Activated CD4-positive, alpha-beta memory T cell treated with anti-CD3 and anti-CD28 coated beads for 36 hours (primary cell): ENCODE data around the gene MRM2. TPM values are rescaled to one million over a fixed set of nuclear protein-coding genes. Genes with fewer than 3 reads are reported as not detected.

Experiments used
- CTCF ChIA-PET: fragments of 350-600 bp; sonication (Branson Sonifier 250); formaldehyde crosslinking; loops from one replicate; lab custom pipeline; 2021; ENCODE audit warnings: antibody characterized with exemption, inconsistent platforms; lab: Charles Lee
- POLR2A ChIA-PET: fragments of 350-600 bp; sonication (Branson Sonifier 250); formaldehyde crosslinking; loops from one replicate; lab custom pipeline; 2021; ENCODE audit warnings: antibody characterized with exemption; lab: Charles Lee
- DNase-seq: peaks from one replicate; pipeline ENCODE4 v3.0.0-alpha.2; 2020
- H3K27ac Mint-ChIP-seq: one replicate; pipeline ENCODE4 v1.8.0; 2021; ENCODE audit warnings: mixed read lengths
- H3K27me3 Mint-ChIP-seq: one replicate; pipeline ENCODE4 v1.8.0; 2021; ENCODE audit warnings: mixed read lengths
- H3K36me3 Mint-ChIP-seq: one replicate; pipeline ENCODE4 v1.8.0; 2021; ENCODE audit warnings: mixed read lengths
- H3K4me1 Mint-ChIP-seq: one replicate; pipeline ENCODE4 v1.8.0; 2021; ENCODE audit warnings: low read depth, mixed read lengths
- H3K4me3 Mint-ChIP-seq: one replicate; pipeline ENCODE4 v1.8.0; 2021; ENCODE audit warnings: mild to moderate bottlenecking, mixed read lengths
- H3K9me3 Mint-ChIP-seq: one replicate; pipeline ENCODE4 v1.8.0; 2021; ENCODE audit warnings: mixed read lengths
- intact Hi-C: fragments of 100-400 bp; cut with micrococcal nuclease; formaldehyde crosslinking; loops from one replicate; pipeline ENCODE4 v1.15.1; 2023
- total RNA-seq, 2 experiments: library from RNA; stranded (reverse); gene quantifications; one replicate each; pipeline ENCODE4 v1.2.3, GENCODE V29; 2021

Gene MRM2
- total RNA-seq, 2 experiments from 2014 or later, result 25.5 to 26.9 TPM

GRCh38 chr7:2261611-2262010 lies 19.6 kb upstream of the MRM2 start:
- H3K27ac Mint-ChIP-seq, result peak overlapping the region; percentile 38
- H3K9me3 Mint-ChIP-seq, result no peaks in the 10 kb centered on the region
- peaks cover 8% of the 10 kb centered on the region for H3K4me1 Mint-ChIP-seq
- H3K27me3 Mint-ChIP-seq, result no peaks in the 10 kb centered on the region
- CTCF ChIA-PET, result interaction anchor here (1.1 kb wide), 1 partner anchor 13 kb away, joined by 4 read pairs; no protein-coding TSS in a partner anchor
- peaks cover 4% of the 10 kb centered on the region for H3K36me3 Mint-ChIP-seq
- intact Hi-C loops, result no loop called here
- POLR2A ChIA-PET, result no interaction called here
- no peak overlapping the region for H3K4me3 Mint-ChIP-seq
- peak; percentile 21 for DNase-seq

GRCh38 chr7:2260820-2261219 lies 18.8 kb upstream of the MRM2 start:
- DNase-seq, result no peak
- intact Hi-C loops, result no loop called here
- Mint-ChIP-seq H3K27me3 (no peaks in the 10 kb centered on the region), H3K4me3 (no peak overlapping the region), H3K9me3 (no peaks in the 10 kb centered on the region), H3K36me3 (peaks cover 4% of the 10 kb centered on the region), H3K27ac (no peak overlapping the region), H3K4me1 (peaks cover 8% of the 10 kb centered on the region)
- POLR2A ChIA-PET, result no interaction called here
- CTCF ChIA-PET, result interaction anchor here (0.7 to 1.1 kb wide), 2 partner anchors 12 to 24 kb away, joined by 4 read pairs; no protein-coding TSS in a partner anchor

DNA sequence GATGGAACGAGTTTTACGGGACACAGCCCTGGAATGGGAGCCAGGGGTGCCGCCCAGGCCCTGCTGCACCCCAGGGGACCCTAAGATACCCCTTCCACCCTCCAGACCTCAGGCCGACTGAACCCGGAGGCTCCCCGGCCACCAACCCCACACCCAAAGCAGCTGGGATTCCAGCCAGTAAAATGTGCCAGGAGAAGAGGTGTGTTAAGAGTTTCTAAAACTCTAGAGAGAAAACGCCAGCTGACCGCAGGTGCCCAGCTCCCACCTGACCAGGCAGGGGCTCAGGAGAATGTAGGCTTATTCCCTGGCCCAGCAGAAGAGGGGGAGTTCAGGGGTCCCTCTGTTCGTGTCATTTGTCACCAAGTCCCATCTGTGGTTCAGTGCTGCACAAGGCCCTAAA lies 17.5 kb upstream of the MRM2 start:
- intact Hi-C loops, result no loop called here
- Mint-ChIP-seq H3K9me3 (no peaks in the 10 kb centered on the region), H3K27ac (no peak overlapping the region), H3K4me3 (no peak overlapping the region), H3K4me1 (peaks cover 8% of the 10 kb centered on the region), H3K36me3 (peaks cover 8% of the 10 kb centered on the region), H3K27me3 (no peaks in the 10 kb centered on the region)
- ChIA-PET POLR2A (no interaction called here), CTCF (no interaction called here)
- DNase-seq, result no peak

DNA sequence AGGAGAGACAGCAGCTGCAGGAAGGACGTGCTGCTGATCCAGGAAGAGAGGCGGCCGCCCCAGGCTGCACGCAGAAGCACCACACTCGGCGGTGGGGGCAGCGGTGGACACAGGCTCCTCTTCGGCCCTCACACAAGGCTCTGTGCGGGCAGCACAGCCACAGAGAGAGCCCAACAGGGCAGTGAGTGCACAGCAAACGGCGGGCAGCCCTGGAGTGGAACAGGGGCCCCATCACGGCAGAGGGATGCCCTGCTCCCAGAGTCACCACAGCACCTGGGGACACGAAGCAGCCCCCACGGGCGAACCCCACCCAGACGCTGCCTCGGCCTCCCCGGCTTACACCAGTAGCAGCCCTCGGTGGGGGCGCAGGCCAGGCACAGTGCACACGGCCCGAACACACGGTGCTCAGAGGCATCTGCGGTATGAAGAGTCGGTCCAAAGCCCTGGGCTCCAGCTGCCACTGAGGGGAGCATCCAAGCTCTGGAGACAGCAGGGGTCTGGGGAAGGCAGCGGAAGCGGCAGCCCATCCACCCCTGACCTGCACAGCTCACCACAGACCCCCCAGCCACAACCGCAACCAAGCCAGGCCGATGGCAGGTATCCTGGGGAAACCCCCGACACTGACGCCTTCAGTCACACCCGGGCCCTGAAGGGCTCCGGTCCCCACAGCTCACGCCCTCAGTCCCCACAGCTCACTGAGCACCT lies 16.8 kb upstream of the MRM2 start:
- intact Hi-C loops, result no loop called here
- Mint-ChIP-seq H3K36me3 (peaks cover 3% of the 10 kb centered on the region), H3K27me3 (no peaks in the 10 kb centered on the region), H3K9me3 (no peaks in the 10 kb centered on the region), H3K4me3 (no peak overlapping the region), H3K4me1 (peaks cover 8% of the 10 kb centered on the region), H3K27ac (no peak overlapping the region)
- POLR2A ChIA-PET, result no interaction called here
- CTCF ChIA-PET, result no interaction called here
- no peak for DNase-seq

GRCh38 chr7:2257651-2258050 lies 15.6 kb upstream of the MRM2 start:
- Mint-ChIP-seq H3K4me3 (no peak overlapping the region), H3K36me3 (peaks cover 3% of the 10 kb centered on the region), H3K27me3 (no peaks in the 10 kb centered on the region), H3K9me3 (no peaks in the 10 kb centered on the region), H3K27ac (no peak overlapping the region), H3K4me1 (peaks cover 8% of the 10 kb centered on the region)
- POLR2A ChIA-PET, result no interaction called here
- intact Hi-C loops, result no loop called here
- no peak for DNase-seq
- CTCF ChIA-PET, result no interaction called here

- Mint-ChIP-seq H3K27me3 (no peaks in the 10 kb centered on the region), H3K4me3 (no peak overlapping the region), H3K36me3 (peaks cover 3% of the 10 kb centered on the region), H3K27ac (no peak overlapping the region), H3K9me3 (no peaks in the 10 kb centered on the region), H3K4me1 (peaks cover 8% of the 10 kb centered on the region)
- intact Hi-C loops, result no loop called here
- ChIA-PET POLR2A (no interaction called here), CTCF (no interaction called here)
- DNase-seq, result no peak
These were observed 15.1 kb upstream of the MRM2 start for GRCh38 chr7:2257046-2257551.

- H3K36me3 Mint-ChIP-seq, result peaks cover 3% of the 10 kb centered on the region
These were observed 14.5 kb upstream of the MRM2 start for GRCh38 chr7:2256306-2257045.

GRCh38 chr7:2255145-2256139 lies 13.4 kb upstream of the MRM2 start:
- ChIA-PET POLR2A (no interaction called here), CTCF (no interaction called here)
- H3K27me3 Mint-ChIP-seq, result no peaks in the 10 kb centered on the region
- no peak overlapping the region for H3K27ac Mint-ChIP-seq
- intact Hi-C loops, result no loop called here
- H3K9me3 Mint-ChIP-seq, result no peaks in the 10 kb centered on the region
- H3K4me3 Mint-ChIP-seq, result no peak overlapping the region
- peaks cover 5% of the 10 kb centered on the region for H3K36me3 Mint-ChIP-seq
- no peak for DNase-seq
- H3K4me1 Mint-ChIP-seq, result no peaks in the 10 kb centered on the region

More at GRCh38 chr7:2256306-2257045, 14.5 kb upstream of the MRM2 start:
- ChIA-PET CTCF (no interaction called here), POLR2A (no interaction called here)
- no peak overlapping the region for H3K27ac Mint-ChIP-seq
- H3K27me3 Mint-ChIP-seq, result no peaks in the 10 kb centered on the region
- H3K4me3 Mint-ChIP-seq, result no peak overlapping the region
- no peaks in the 10 kb centered on the region for H3K9me3 Mint-ChIP-seq
- no peak for DNase-seq
- intact Hi-C loops, result no loop called here
- H3K4me1 Mint-ChIP-seq, result peaks cover 1% of the 10 kb centered on the region

DNA sequence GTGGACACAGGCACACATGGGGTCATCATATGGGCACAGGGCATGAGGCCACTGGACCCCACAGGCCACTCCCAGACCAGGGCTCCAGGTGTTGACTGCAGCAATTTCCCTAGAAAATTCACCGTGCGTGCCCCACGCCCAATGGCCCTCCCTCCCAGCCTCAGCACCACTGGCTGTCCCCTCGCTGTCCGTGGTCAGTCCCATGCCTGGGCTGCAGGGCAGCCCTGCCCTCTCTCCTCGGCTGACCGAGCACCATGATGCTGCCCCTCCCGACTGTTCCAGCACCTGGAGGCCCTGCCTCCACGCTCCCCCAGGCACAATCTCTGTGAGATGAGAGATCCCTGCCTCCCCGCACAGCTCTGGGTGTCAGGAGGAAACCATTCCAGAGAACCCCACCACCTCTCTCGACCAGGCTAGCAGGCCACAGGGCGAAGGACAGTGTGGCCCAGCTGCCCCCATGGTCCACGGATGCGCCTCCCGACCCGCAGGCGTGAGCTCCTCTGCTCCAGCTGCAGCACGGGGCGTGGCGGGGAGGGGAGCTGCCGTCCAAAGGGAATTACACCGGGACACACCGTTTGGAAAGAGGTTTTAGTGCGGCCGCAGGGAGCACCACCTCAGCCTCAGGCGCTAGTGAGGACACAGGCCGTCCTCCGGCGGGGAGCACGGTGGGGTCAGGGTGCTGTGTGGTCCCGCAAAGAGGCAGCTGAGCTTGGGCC lies 12.6 kb upstream of the MRM2 start:
- H3K4me3 Mint-ChIP-seq, result no peak overlapping the region
- peaks cover 5% of the 10 kb centered on the region for H3K36me3 Mint-ChIP-seq
- intact Hi-C loops, result no loop called here
- no peak for DNase-seq
- ChIA-PET POLR2A (no interaction called here), CTCF (no interaction called here)
- no peaks in the 10 kb centered on the region for H3K9me3 Mint-ChIP-seq
- peaks cover 3% of the 10 kb centered on the region for H3K4me1 Mint-ChIP-seq
- H3K27ac Mint-ChIP-seq, result no peak overlapping the region
- no peaks in the 10 kb centered on the region for H3K27me3 Mint-ChIP-seq

GRCh38 chr7:2253525-2254244 lies 11.7 kb upstream of the MRM2 start:
- H3K36me3 Mint-ChIP-seq, result peaks cover 5% of the 10 kb centered on the region
- no peak overlapping the region for H3K4me3 Mint-ChIP-seq
- H3K27ac Mint-ChIP-seq, result no peak overlapping the region
- POLR2A ChIA-PET, result no interaction called here
- no peaks in the 10 kb centered on the region for H3K27me3 Mint-ChIP-seq
- no peak for DNase-seq
- intact Hi-C loops, result no loop called here
- H3K4me1 Mint-ChIP-seq, result peaks cover 11% of the 10 kb centered on the region
- CTCF ChIA-PET, result no interaction called here
- no peaks in the 10 kb centered on the region for H3K9me3 Mint-ChIP-seq

DNA sequence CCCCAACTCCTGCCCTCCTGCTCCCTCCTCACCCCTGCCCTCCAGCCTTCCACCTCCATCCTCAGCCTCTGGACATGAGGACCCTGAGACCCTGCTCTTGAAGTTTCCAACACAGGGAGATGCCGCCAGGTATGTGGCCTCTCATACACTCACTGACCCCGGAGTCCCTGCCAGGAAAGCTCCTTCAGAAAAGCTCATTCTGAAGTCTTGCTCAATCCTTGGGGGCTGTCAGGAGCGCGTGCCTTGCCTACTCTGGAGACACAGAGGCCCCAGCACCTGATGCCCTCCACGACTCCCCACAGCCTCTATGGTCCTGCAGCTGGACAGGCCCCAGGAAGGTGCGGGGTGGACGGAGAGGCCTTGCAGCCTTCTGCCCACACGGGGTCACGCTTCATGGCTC lies 11.0 kb upstream of the MRM2 start:
- Mint-ChIP-seq H3K9me3 (no peaks in the 10 kb centered on the region), H3K4me1 (peaks cover 14% of the 10 kb centered on the region), H3K36me3 (peaks cover 8% of the 10 kb centered on the region), H3K27ac (no peak overlapping the region), H3K4me3 (no peak overlapping the region), H3K27me3 (no peaks in the 10 kb centered on the region)
- POLR2A ChIA-PET, result no interaction called here
- intact Hi-C loops, result no loop called here
- DNase-seq, result no peak
- CTCF ChIA-PET, result no interaction called here
